Stimulated activated CD8-positive, alpha-beta memory T cell treated with anti-CD3 and anti-CD28 coated beads, Interleukin-2, amount 100 ng/mL, for 1 hour (primary cell): Measurements from ENCODE around the gene TGM4.
"Not testable (repeated sequence)": the region's sequence is repeated elsewhere in the genome, so short reads cannot be mapped to it uniquely, and the experiment has no call there.

ENCODE experiments used
- DNase-seq, 2 donors: peaks; one replicate each; pipeline ENCODE4 v3.0.0-alpha.2; 2020; ENCODE audit warnings: low read depth in 2 of 2

The TGM4 gene

GRCh38 chr3:44915702-44916438 lies 41.5 kb downstream of the TGM4 start:
- no peak for DNase-seq

- no peak for DNase-seq
Observed at GRCh38 chr3:44918087-44918486, 43.7 kb downstream of the TGM4 start.

- no peak for DNase-seq
Observed at GRCh38 chr3:44918581-44918980, 44.2 kb downstream of the TGM4 start.

GRCh38 chr3:44920081-44920480 lies 45.7 kb downstream of the TGM4 start:
- no peak for DNase-seq

- DNase-seq, result no peak
Observed at GRCh38 chr3:44923632-44924456, 49.4 kb downstream of the TGM4 start.

- DNase-seq, result no peak
Observed at GRCh38 chr3:44924457-44925084, 50.2 kb downstream of the TGM4 start.

- no peak for DNase-seq
Observed at GRCh38 chr3:44926172-44926571, 51.8 kb downstream of the TGM4 start.

- DNase-seq, result no peak
Observed at GRCh38 chr3:44926921-44927320, 52.5 kb downstream of the TGM4 start.

- no peak for DNase-seq
Observed at GRCh38 chr3:44927371-44927770, 53.0 kb downstream of the TGM4 start.

GRCh38 chr3:44929782-44930181 lies 55.4 kb downstream of the TGM4 start:
- DNase-seq, result no peak

GRCh38 chr3:44930911-44931310 lies 56.5 kb downstream of the TGM4 start:
- no peak for DNase-seq

- no peak for DNase-seq
Observed at GRCh38 chr3:44931791-44932190, 57.4 kb downstream of the TGM4 start.

- no peak for DNase-seq
Observed at GRCh38 chr3:44932271-44932670, 57.9 kb downstream of the TGM4 start.

GRCh38 chr3:44932986-44933944 lies 58.9 kb downstream of the TGM4 start:
- DNase-seq, result no peak

GRCh38 chr3:44939581-44940036 lies 65.2 kb downstream of the TGM4 start:
- no peak for DNase-seq

GRCh38 chr3:44942202-44942921 lies 68.0 kb downstream of the TGM4 start:
- no peak for DNase-seq

- DNase-seq, result no peak
Observed at GRCh38 chr3:44948239-44948638, 73.8 kb downstream of the TGM4 start.

- not testable (repeated sequence) for DNase-seq
Observed at GRCh38 chr3:44949770-44950169, 75.4 kb downstream of the TGM4 start.

- DNase-seq, result no peak
Observed at GRCh38 chr3:44950275-44950734, 75.9 kb downstream of the TGM4 start.

GRCh38 chr3:44952689-44953088 lies 78.3 kb downstream of the TGM4 start:
- no peak for DNase-seq

GRCh38 chr3:44954304-44954703 lies 79.9 kb downstream of the TGM4 start:
- DNase-seq, result no peak
